GM18861 (cell line): ENCODE results near the gene RNF168.
"Not testable (repeated sequence)": the region's sequence is repeated elsewhere in the genome, so short reads cannot be mapped to it uniquely, and the experiment has no call there.

Source experiments
- ATAC-seq: cut with Tn5 transposase; IDR thresholded peaks from one replicate; pipeline ENCODE4 v1.9.1; 2021; ENCODE audit not compliant: unreplicated experiment

RNF168 gene, protein sequence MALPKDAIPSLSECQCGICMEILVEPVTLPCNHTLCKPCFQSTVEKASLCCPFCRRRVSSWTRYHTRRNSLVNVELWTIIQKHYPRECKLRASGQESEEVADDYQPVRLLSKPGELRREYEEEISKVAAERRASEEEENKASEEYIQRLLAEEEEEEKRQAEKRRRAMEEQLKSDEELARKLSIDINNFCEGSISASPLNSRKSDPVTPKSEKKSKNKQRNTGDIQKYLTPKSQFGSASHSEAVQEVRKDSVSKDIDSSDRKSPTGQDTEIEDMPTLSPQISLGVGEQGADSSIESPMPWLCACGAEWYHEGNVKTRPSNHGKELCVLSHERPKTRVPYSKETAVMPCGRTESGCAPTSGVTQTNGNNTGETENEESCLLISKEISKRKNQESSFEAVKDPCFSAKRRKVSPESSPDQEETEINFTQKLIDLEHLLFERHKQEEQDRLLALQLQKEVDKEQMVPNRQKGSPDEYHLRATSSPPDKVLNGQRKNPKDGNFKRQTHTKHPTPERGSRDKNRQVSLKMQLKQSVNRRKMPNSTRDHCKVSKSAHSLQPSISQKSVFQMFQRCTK

DNA sequence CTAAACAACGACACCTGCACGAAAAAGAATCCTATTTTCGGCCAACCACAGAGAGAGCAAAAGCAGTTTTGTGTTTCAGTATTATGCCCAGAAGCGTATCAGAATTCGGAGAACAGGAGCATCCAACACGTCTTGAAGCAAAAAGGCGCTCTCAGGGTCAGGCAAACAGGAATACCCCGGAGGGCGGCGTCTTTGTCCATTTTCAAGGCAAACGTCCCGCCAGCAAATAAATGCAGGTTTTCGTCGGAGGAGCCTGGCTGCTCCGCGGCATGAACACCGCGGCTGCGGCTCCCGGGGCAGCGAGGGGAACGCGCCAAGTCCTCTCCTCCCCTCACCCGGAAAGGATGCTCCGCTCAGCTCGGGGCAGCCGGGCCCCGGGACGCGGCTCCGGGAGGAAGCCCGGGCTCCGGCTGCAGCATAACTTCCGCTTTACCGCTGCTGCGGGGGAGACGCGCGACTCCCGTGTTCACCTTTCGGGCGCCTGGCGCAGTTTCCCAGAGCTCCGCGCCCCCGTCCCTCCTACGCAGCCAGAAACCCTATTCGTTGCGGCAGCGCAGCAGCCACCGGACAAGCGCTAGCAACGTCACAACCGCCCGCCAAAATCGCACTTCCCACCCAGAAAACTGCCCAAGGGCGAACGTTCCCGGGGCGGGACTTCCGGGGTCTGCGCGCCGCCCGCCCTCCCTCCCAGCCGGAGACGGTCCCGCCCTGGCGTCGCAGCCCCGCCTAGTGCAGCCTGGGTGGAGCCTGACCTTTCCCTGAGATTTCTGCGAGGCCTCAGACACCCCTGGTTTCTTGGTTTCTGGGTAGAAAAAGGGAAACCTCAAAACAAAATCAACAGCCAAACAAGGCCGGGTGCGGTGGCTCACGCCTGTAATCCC, at the start of gene RNF168:
TSS of gene RNF168 (minus strand) at position 573 of the 881 bp plus-strand sequence. CDS start 595 bp downstream, outside the sequence.
- peak; percentile 81 for ATAC-seq

DNA sequence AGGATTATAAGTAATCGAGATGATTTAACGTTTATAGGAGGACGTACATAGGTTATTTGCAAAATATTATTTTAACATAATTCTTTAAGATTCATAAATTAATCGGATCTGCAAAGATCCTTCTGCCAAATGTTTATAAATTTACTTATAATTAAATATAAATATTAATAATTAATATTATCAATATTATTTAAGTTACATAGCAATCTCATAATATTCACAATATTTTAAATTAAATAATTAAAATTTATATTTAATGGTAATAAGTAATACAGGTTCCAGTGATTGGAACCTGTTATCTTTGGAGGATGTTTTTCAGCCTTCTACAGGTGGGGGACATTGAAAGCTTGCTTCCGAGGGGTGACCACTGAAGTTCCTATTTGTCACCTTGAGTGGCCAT, 48.7 kb upstream of the RNF168 start:
- ATAC-seq = no peak

DNA sequence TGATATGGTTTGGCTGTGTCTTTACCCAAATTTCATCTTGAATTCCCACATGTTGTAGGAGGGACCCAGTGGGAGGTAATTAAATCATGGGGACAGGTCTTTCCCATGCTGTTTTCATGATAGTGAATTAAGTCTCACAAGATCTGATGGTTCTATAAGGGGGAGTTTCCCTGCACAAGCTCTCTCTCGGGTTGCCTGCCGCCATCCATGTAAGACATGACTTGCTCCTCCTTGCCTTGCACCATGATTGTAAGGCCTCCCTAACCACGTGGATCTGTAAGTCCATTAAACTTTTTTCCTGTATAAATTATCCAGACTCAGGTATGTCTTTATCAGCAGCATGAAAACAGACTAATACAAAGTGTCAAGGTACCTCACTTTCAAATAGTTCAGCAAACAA, 46.6 kb upstream of the RNF168 start:
- ATAC-seq = not testable (repeated sequence)

DNA sequence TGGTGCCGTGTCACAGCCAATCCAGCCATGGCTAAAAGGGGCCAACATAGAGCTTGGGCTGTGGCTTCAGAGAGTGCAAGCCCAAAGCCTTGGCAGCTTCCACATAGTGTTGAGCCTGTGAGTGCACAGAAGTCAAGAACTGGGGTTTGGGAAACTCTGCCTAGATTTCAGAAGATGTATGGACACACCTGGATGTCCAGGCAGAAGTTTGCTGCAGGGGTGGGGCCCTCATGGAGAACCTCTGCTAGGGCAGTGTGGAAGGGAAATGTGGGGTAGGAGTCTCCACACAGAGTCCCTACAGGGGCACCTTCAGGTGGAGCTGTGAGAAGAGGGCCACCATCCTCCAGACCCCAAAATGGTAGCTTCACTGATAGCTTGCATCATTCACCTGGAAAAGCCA, 45.7 kb upstream of the RNF168 start:
- ATAC-seq = not testable (repeated sequence)

DNA sequence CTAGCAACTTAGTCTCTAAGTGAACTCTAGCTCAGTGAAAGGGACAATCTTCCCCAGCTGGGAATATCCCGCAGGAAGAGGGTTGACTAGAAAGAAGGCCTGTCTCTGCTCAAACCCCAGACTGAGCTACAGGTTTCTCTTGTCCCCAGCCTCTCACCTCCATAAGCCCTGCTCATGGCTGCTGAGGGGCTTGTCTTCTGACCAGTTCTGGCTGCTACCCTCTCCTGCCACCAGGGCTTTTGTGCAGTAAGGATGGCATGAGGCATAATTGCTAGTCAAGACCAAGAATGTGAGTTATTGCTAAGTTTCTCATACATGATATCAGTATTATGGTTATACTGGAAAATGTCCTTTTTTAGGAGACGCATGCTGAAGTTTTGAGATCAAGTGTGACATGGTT, 43.5 kb upstream of the RNF168 start:
- no peak for ATAC-seq

DNA sequence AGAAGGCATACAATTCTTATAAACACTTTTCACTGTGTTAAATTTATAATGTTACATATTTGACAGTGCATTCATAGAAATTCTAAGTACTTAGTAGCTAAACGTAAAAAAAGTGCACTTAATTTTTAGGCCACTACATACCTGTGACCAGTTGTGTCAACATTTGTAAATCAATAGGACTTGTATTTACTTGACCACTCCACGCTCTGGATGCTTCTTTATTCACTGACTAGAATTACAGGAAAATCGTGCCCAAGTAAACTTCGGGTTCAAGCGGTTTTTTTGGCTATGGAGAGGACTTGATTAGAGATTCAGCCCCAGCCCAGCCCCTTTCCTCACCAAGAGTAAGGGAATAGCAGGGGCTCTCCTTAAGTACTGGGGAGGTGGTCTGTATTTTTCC, 43.0 kb upstream of the RNF168 start:
- ATAC-seq = no peak

DNA sequence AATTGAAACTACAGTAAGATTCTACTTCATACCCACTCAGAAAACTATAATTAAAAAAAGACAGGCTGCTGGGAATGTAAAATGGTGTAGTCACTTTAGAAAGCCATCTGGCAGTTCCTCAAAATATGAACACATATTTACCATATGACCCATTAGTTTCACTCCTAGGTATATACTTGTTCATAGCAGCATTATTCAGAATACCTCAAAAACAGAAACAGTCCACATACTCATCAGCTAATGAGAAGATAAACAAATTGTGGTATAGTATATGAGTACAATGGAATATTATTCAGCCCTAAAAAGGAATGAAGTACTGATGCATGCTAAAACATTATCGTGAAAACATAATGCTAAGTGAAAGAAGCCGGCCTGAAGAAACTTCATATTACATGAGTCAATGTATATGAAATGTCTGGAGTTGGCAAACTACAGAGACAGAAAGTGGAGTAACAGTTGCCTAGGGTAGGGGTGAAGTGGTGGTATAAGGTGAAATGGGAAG, 41.0 kb upstream of the RNF168 start:
- ATAC-seq = no peak

DNA sequence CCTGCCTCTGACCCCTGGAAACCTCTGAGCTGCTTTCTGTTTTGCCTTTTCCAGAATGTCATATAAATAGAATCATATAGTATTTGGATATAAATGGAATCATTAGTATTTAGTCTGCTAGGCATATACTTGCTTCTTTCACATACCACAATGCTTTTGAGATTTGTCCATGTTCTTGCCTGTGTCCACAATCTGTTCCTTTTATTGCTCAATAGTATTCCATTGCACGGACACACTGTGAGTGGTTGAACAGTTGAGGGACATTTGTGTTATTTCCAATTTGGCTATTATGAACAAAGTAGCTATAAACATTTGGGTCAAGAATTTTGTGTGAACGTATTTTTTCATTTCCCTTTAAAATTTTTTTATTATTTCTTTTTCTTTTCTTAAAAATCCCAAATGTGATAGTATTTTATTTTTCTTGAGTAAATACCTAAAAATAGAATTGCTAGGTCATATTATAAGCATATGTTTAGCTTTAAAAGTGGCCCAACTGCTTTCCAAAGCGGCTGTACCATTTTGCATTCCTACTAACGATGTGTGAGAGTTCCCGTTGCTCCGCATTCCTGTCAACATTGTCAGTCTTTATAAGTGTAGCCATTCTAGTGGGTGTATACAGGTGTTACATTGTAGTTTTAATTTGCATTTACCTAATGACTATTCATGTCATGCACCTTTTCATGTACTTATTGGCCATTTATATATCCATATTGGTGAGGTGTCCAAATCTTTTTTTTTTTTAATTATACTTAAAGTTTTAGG, 38.3 kb upstream of the RNF168 start:
- no peak for ATAC-seq

DNA sequence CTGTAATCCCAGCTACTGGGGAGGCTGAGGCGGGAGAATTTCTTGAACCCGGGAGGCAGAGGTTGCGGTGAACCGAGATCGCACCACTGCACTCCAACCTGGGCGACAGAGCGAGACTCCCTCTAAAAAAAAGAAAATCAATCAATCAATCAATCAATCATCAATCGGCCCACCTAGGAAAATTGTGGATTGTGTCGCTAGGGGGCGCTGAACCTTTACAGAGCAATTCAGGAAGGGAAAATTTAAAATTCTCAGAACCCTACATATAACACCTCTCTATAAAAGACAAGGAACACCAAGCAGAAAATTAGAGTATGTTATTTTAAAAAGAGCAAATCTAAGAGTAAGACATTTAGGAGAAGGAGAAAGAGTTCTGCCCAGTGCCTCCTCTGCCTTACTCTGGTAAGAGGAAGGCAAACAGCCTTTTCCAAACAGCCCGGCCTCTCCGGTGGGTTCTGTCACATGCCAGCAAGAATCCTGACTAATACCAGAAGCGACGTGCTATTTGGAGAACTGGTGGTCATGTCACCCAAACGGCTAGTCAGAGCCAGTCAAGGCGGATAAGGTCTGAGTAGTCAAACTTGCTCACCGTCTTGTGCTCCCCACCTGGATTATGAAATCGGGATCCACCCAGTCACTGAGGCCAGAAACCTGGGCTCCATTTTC, 33.9 kb upstream of the RNF168 start:
- ATAC-seq = no peak

DNA sequence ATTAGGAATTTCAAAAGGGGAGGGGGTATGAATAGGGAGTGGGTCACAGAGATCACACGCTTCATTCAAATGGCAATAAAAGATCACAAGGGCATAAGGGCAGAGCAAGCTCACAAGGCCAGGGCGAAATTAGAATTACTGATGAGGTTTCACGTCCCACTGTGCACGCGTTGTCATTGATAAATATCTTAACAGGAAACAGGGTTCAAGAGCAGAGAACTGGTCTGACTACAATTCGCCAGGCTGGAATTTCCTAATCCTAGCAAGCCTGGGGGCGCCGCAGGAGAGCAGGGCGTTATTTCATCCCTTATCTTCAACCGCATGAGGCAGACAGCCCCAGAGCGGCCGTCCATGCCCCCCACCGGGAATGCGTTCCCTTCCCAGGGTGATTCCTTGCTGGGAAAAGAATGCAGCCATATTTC, 29.7 kb upstream of the RNF168 start:
- ATAC-seq = no peak

DNA sequence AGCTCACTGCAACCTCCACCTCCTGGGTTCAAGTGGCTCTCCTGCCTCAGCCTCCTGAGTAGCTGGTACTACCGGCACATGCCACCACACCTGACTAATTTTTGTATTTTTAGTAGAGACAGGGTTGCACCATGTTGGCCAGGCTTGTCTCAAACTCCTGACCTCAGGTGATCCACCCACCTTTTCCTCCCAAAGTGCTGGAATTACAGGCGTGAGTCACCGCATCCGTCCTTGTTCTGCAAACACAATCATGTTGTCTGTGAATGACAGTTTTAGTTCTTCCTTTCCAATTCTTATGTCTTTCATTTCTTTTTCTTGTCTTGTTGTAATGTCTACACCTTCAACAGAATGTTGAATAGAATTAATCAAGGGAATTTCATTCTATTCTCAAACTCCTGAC, 27.9 kb upstream of the RNF168 start:
- ATAC-seq = no peak

DNA sequence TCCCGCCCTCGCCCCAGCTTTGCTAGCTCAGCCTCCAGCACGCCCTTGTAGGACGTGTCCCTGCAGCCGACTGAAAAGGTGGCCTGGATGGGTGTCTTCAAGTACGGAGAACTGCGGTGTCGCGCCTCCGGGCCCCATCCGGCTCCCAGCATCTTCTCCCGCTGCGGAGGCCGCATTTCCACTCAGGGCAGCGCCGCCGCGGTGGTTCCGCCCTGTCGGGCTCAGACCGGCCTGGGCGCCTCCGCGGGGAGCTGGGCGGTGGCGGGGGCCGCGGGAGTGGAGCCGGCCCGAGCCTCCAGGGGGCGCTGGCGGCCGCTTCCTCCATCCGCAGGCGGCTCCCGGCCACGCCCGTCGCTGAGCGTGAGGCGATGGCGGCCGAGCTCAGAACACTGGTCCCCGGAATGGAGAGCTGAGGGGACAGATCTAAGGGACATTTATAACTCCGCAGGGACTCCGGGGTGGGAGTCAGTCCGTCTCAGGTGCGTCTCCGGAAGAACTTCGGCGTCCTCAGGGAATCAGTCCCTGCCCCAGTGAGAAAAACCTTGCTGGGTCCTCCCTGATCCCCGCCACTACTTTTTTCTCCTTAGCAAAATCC, 25.2 kb upstream of the RNF168 start:
- peak; percentile 52 for ATAC-seq

DNA sequence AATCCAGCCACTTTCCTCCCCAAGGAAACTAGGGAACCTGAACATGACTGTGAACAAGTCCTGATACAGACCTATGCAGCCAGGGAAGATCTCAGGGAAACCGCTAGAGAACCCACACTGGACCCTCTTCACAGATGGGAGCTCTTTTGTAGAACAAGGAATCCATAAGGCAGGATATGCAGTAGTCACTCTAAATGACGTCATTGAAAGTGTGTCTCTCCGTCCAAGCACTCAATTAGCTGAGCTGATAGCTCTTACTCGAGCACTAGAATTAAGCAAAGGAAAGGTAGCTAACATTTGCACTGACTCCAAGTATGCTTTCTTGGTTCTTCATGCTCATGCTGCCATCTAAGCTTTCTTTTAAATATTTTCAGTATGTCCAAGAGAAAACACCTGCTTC, 21.6 kb upstream of the RNF168 start:
- ATAC-seq = no peak

DNA sequence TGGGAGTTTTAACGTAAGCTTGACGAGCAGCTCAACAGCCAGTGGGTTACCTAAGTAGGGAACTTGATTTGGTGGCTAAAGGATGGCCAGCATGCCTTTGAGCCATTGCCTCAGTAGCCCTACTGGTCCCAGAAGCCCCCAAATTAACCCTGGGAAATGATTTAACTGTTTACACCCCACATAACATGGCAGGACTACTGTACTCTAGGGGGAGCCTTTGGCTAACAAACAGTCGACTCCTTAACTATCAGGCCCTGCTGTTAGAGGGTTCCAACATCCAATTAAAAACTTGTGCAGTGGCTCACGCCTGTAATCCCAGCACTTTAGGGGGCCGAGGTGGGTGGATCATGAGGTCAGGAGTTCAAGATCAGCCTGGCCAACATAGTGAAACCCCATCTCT, 21.0 kb upstream of the RNF168 start:
- no peak for ATAC-seq

DNA sequence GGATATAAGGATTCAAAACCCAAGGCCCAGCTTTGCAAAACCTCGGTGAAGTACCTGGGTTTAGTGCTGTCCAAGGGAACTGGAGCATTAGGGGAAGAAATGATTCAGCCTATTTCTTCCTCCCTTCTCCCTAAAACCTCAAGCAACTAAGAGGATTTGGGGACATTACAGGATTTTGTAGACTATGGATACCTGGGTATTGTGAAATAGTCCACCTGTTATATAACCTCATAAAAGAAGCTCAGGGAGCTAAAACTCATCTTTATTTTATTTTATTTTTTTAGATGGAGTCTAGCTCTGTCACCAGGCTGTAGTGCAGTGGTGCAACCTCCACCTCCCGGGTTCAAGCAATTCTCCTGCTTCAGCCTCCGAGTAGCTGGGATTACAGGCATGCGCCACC, 20.3 kb upstream of the RNF168 start:
- ATAC-seq = no peak

DNA sequence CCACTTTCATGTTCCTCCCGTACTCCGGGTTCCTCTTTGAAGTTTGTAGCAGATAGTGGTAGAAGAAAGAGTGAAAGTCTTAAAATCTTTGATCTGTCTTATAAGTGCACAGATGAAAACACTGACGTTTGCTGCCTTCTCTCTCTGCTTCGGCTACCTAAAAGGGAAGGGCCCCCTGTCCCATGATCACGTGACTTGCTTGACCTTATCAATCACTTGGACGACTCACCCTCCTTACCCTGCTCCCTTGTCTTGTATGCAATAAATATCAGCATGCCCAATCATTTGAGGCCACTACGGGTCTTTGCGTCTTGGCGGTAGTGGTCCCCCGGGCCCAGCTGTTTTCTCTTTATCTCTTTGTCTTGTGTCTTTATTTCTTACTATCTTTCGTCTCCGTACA, 17.7 kb upstream of the RNF168 start:
- ATAC-seq = not testable (repeated sequence)

DNA sequence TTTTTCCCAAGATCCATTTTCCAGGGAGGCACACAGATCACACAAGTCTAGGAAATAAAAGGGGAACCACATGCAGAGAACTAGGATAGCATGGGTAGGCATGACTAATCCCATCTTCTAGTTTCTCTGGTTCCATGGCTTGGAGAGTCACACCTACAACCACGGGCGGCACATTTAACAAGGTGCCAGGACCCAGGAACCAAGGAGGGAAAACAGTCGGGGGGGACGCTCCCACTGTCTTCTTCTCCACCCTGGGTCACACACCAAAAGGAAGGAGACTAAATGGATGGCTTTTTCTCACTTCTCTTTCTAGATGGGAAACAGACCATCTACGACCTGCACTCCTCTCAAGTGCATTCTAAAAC, 16.1 kb upstream of the RNF168 start:
- ATAC-seq = no peak

DNA sequence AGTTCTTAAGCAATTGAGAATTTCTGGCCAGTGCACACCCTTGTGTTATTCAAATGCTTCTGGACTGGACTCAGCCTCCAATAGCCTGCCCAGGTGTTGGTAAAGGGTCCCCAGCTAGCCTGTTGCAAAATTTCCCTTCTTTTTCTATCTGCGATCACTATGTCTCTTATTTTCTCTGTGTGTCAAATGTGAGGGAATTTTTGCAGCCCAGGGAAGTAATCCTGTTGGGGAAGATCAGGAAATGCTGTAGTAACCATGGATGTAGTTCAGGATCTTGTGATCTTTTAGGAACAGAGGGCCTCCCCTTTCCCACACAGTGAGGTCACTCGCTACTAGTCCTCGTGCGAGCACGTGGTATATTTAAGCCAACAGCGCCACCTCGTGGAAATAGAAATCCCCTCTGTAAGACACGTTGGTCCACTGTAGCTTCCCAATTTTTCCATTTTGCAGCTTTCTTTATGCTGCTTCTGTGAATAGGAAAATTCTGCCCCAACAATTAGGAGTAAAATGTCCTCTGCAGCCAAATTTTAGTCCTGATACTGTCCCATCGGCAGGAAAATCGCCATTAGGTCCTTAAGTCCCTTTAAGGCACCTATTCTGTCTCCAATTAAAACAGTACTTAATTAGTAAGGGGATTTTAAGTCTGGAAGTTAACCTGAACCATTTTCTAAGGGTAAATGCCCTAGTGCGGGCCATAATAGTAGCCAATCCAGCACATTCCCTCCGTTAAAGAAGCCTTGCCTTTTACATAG, 15.6 kb upstream of the RNF168 start:
- no peak for ATAC-seq

DNA sequence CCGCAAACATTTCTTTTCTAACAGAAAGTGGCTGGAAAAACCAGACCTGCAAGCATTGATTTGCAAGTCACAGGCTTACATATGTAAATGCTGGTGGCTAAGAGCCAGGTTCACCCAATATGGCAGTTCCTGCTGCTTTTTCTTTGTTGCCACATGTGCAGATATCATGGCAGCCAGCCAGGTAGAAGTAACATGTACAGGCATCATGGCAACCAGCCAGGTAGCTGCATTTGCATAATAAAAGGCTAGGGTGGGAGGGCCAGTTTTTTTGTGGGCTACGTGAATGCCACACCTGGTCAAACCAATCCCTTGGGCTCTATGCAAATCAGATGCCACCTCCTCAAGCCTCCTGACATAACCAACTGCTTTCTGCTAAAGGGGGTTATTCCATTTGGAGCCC, 14.4 kb upstream of the RNF168 start:
- no peak for ATAC-seq
